ENCODE results near the gene HSFX4. TPM values are rescaled to one million over a fixed set of nuclear protein-coding genes. Genes with fewer than 3 reads are reported as not detected.

HSFX4 gene, protein sequence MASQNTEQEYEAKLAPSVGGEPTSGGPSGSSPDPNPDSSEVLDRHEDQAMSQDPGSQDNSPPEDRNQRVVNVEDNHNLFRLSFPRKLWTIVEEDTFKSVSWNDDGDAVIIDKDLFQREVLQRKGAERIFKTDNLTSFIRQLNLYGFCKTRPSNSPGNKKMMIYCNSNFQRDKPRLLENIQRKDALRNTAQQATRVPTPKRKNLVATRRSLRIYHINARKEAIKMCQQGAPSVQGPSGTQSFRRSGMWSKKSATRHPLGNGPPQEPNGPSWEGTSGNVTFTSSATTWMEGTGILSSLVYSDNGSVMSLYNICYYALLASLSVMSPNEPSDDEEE
- total RNA-seq = not detected in 2 replicates

DNA sequence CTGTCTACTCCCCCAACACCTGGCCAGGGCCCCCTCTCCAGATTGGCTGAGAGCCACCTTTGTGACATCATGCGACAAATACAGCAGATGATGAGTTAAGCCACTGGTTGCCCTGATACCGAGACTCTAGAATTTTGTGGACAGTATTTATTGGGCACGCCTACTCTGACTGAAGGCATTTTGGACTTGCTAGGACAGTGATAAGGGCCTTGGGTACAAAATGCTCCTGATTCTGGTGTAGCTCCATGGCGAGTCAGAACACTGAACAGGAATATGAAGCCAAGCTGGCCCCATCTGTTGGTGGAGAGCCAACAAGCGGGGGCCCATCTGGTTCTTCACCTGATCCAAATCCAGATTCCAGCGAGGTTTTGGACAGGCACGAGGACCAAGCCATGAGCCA lies at the start of gene HSFX4:
Gene HSFX4, plus strand, starts transcription at position 174 of the 400 bp plus-strand sequence. Its CDS starts 72 bp downstream, at position 246.

DNA sequence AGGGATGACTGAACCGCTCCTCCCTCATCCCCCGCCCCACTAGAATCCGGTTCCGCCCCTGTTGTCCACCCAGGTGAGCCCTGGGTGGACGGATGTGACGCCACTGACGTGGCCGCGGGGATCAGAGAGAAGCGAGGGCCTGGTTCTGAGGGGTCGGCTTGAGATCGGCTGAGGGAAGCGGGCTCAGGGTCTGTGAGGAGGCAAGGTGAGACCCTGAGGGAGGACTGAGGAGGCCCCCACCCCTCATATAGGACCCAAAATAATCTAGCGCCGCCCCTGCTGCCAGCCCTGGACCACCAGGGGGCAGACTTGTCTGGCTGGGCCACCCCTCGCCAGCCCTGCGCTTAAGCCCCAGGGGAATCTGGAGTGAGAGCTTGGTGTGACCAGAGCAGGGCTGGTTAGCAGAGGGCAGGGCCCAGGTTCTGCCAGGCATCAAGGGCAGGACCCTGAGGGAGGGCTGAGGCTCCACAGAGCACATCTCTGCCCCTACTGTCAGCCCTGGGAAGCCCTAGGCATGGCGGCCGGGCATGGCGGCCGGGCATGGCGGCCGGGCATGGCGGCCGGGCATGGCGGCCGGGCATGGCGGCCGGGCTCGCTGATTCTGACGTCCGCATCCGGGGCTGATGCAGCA lies 48.2 kb upstream of the HSFX4 start, which contains the start of gene MAGEA8:
Gene MAGEA8, plus strand, starts transcription at position 103 of the 631 bp plus-strand sequence. CDS start 3,090 bp downstream, outside the sequence.

DNA sequence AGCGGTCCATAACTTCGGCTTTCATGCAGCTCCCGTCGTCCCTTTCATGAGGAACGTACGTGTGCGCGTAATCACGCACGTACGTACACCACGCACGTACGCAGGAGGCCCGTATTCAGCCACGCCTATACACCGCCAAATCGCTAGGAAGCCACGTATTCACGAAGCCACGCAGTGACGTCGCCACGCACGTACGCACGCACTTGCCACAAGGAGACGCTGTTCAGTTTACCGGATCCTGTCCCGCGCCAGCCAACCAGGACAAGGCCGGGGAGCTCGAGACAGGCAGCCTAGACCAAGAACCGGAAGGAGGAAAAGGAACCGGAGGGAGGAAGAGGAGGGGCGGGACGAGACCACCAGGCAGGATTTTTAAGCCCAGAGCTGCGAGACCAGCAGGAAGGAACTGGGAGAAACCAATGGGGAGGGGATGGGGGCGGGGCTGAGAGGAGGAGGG lies 9.1 kb downstream of the HSFX4 start, which contains the start of gene EOLA2:
Gene EOLA2, minus strand, starts transcription at position 65 of the 454 bp plus-strand sequence. CDS start 4,617 bp downstream, outside the sequence.

Other genes with a start within 250 kb of the HSFX4 start
- gene MAGEA11, start 217.5 kb upstream of the HSFX4 start, total RNA-seq = not detected in 2 replicates
- 0.54 TPM in 1 of 2 replicates, not detected in the other for gene HSFX1, start 155.5 kb upstream of the HSFX4 start, total RNA-seq
- not detected in 2 replicates for gene MAGEA9, start 147.6 kb upstream of the HSFX4 start, total RNA-seq
- gene MAGEA8, start 48.4 kb upstream of the HSFX4 start, total RNA-seq = not detected in 2 replicates
- 15.5 and 29.8 TPM in 2 replicates for gene EOLA2, start 8.9 kb downstream of the HSFX4 start, total RNA-seq

All from cardiac atrium fibroblast (primary cell).